CD4-positive, alpha-beta T cell treated with Interleukin-4 for 1 hour (primary cell): ENCODE results near the gene MEAK7.

ENCODE experiments used
- DNase-seq, 2 donors: peaks; one replicate each; pipeline ENCODE4 v3.0.0-alpha.2; 2020 to 2022

The MEAK7 gene, protein sequence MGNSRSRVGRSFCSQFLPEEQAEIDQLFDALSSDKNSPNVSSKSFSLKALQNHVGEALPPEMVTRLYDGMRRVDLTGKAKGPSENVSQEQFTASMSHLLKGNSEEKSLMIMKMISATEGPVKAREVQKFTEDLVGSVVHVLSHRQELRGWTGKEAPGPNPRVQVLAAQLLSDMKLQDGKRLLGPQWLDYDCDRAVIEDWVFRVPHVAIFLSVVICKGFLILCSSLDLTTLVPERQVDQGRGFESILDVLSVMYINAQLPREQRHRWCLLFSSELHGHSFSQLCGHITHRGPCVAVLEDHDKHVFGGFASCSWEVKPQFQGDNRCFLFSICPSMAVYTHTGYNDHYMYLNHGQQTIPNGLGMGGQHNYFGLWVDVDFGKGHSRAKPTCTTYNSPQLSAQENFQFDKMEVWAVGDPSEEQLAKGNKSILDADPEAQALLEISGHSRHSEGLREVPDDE

DNA sequence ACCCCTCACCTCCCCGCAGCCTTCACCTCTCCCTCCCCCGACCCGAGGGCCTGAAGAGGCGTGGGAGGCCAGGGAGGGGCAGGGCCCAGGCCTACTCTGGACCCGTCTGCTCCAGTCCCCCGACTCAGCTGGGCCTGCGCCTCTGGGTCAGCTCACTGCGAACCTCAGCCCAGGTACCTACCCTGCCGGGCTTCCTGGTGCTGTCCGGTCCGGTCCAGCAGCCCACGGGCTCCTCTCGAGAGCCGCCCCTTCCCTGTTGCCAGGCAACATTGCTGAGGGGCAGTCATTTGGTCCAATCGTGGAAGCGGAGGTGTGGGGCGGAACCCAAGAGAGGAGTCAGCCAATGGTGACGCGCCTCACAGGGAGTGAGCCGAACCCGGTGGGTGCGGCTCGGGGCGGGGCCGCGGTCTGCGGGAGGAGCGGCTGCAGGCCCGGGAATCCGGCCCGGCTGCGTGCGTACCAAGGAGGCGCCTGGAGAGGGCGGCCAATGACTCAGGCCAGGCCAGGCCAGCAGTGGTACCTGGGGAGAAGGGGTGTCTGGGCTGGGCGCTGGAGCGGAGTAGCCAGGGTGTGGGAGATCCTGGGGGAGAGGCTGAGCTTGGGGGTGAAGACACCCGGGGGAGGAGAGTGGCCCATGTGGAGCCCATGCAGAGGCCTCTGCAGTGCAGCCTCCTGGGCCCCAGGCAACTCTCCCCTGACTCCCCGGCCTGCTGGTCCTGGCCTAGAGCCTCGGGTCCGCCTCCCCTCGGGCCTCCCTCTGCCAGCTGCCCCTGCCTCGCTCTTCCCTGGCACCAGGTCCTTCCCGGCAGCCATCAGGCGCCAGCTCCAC is at the start of gene MEAK7:
Gene MEAK7 (minus strand): TSS at position 240 of the 829 bp plus-strand sequence. CDS start 6,573 bp downstream, outside the sequence.
- DNase-seq: peak; percentile 96 to 98

DNA sequence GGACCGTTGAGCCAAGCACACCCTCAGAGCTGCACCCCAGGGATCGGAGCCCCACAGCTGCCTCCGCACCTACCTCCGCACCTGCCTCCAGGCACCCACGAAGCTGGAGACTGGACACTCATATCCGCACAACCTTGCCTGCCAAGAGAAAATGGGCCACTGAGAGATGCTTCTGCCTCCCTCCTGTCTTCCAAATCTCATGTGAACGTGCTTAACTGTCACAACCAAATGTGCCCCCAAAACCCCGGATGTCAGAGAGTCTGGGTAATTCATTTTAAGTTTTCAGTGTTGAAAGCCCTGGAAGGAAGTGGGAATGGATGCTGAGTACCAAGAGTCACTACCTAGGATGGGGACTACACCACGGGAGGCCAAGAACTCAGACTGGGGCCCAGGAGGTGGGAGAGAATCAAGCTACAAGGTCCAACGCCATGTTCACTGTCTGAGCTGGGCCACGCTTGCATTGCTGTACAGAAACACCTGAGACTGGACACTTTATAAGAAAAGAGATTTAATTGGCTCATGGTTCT is 49.5 kb upstream of the MEAK7 start:
- DNase-seq: peak; percentile 40 to 71

DNA sequence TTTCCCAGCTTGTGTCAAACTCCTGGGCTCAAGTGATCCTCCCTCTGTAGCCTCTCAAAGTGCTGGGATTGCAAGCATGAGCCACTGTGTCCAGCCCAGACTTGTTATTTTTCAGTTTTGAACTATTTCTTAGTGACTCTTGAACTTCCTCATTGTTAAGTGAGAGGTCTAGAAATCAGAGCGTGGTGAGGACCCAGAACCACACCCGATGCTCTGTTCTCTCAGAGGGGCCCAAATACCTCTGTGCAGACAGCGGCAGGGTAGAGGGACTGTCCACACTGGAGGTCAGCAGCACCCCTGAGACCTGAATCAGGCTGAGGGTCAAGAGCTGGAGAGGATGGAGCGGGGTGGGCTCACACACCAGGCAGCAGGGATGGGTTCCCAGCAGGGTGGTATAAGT is 47.7 kb upstream of the MEAK7 start:
- no peak for DNase-seq

DNA sequence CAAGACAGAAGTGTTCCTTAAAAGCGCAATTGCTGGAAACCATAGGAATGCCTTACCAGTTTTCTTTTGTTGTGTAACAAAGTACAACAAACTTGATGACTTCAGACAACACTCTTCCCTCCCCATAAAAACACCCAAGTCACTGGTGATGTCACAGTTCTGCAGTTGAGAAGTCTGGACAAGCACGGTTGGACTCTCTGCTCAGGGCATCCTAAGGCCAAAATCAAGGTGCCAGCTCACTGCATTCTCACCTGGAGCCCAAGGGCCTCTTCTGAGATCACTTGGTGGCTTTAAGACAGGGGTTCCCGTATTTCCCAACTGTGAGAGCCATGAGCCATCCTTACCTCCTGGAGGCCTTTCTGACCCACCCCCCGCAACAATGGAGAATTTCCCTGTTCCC is 45.6 kb upstream of the MEAK7 start:
- peak in 1 of 2 donors; percentile 20 for DNase-seq

DNA sequence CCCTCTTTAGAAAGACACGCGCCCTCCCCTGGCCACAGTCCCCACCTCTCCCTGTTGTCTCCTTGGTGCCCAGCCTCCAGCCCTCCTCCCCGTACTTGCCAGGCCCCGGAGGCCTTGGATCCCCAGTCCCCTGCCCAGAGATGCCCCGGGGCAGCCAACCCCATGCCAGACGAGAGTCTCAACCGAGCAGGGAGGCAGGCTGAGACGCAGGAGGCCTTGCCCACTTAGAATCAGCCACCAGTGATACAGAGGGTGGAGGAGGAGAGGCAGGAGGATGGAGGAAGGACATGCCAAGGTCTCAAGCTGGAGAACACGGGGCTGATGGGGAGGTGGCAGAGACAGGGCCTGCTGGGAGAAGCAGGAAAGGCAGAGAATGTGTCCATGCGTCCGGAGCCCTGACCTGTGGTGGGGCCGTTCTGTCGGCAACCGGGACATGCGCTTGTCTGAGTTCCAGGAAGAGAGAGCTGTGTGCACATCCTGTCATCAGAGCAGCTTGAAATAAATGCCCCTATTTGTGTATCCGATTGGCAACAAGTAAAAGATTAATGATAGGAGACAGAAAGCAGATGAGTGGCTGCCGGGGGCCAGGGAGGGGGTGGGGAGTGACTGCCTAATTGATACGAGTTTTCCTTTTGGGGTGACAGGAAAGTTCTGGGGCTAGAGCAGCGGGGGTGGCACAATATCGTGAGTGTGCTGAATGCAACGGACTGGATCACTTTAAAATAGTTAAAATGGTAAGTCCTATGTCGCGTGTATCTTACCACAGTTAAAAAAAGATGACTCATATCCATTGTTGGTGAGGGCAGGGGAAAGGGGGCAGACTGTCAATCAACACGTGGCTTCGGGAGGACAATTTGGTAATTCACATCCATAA is 44.7 kb upstream of the MEAK7 start:
- DNase-seq: peak; percentile 35 to 77

DNA sequence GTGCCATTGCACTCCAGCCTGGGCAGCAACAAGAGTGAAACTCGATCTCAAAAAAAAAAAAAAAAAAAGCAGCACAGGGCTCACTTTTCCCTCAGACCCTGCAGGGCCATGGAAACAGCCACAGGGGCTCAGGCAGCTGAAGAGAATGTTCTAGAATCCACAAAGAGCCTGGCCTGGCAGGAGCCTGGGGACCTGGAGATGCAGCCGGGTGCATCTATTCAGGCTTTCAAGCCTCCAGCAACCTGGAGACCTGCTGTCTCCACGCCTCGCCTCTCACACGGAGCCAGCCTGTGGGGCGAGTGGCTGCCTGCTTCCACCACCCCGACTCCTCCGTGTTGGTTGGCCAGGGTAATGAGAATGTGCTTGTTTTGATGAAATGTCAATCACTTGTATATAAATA is 44.0 kb upstream of the MEAK7 start:
- peak in 1 of 2 donors; percentile 16 for DNase-seq

DNA sequence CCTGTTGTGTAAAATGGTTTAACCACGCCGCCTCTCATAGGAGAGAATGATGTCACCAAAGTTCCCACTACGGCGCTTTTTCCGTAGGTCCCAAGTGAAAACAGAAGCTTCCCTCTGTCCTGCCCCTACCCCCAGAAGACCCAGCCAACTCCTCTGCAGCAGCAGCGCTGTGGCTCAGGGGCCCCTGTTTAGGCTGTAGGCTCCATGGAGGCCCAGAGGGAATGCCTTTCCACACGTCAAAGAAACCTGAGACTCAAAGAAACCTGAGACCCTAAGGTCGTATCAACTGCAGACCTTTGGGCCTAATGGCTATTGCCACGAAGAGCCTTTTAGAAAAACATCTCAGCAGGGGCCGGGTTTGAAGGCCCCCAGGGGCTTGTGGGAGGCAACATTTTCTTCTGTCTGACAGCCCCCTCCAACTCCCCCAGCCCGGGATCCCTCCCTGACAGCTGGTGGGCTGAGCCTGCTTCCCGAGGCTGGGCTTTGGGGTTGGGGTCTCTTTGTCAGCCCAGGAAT is 43.1 kb upstream of the MEAK7 start:
- DNase-seq: no peak

DNA sequence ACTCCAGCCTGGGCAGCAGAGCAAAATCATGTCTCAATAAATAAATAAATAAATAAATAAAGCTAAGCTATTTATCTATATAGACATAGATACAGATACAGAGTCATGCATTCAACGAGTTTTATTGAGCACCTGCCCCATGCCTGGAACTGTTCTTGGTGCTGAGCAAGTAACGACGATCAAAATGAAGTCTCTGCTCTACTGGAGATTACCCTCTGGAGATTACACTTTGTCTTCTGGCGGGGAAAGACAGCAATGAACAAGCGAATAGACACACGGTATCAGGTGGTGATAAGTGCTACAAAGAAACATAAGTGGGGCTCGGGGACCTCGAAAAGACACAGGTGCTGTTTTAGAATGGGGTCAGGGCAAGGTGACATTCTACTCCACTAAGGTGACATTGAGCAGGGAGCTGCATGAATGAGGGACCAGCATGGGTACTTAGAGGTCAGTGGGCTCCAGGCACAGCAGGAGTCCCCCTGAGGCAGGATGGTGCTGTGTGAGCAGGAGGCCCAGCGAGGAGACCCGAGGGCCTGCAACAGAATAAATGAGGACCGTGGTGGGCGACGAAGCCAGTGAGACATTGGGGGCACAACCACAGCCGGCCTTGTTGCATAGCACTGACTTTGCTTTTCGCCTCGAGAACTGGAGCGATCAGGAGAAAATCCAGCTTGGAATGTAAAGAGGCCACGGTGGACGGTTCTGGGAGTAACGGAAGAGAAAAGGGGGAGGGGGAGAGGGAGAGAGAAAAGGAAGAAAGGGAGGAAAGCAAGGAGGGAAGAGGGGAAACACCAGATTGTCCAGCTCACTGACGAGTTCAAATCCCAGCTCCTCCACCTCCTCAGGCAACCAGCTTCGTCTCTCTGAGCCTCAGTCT is 42.4 kb upstream of the MEAK7 start:
- DNase-seq: no peak

DNA sequence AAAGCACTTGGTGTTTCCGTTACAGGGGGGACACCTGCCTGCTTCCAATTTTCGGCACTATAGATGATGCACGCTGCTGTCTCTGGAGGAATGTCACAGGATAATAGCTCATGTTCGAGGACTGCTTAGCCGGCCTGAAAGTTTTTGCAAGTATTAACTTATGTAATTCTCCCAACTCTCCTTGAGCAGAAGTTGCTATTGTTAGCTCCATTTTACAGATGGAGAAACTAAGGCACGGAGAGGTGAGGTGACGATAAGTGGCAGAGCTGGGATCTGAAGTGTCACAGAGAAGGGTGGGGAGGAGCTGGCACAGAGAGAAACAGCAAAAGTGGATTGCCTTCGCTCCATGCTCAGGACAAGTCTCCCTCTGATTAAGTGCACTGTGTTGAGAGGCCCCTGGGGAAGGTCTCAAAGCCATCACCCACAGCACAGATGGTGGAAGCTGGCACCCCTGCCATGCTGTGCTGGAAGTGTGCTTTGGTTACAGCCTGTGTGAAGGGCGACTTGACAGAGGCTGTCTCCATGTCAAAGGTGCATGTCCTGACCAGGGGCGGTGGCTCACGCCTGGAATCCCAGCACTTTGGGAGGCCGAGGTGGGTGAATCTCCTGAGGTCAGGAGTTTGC is 40.8 kb upstream of the MEAK7 start:
- no peak for DNase-seq

DNA sequence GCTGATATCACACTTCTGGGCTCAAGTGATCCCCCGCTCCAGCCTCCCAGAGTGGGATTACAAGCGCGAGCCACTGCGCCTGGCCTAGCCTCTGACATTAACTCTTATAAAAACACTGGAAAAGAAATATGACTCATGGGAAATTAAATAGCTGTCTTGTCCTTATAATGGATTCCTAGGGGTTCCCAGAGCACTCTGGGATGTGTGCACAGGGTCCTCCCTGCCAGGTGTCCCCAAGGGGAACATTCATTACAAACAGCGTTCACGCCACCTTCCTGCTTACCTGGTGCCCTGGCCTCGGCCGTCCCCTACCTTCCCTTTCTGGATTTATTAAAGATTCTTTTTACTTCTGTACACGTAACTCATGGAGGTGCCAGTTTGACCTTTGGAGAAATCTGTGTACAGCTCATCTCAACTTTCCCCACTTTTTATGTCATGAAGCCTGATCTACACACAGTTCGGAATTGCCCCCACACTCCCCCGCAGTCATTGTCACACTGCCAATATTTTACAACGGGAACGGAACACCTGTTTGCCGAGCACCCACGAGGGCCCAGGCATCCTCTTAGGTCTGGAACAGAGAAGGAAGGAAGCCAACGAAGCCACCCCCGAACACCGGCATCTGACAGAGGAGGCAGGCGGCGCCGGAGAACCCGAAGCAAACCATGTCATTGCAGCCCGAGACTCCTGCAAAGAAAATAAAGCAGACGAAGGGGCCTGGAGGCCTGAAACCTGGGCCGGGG is 39.7 kb upstream of the MEAK7 start:
- DNase-seq: no peak

DNA sequence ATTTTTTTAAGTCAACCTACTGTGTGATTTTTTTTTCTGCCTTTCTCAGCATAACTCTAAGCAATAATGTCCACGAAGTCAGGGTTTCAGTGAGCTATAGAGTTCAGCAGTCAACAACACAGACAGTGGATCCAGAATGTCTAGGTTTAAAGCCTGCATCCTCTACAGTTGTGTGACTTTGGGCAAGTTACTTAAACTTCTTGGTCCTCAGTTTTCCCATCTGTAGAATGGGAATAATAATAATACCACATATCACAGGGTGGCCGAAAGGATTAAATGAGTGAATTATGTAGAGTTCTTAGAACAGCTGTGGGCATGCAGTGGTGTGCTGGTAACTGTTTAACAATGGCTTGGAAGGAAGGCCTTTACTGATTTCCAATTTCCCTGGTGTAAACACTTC is 38.8 kb upstream of the MEAK7 start:
- DNase-seq: no peak

DNA sequence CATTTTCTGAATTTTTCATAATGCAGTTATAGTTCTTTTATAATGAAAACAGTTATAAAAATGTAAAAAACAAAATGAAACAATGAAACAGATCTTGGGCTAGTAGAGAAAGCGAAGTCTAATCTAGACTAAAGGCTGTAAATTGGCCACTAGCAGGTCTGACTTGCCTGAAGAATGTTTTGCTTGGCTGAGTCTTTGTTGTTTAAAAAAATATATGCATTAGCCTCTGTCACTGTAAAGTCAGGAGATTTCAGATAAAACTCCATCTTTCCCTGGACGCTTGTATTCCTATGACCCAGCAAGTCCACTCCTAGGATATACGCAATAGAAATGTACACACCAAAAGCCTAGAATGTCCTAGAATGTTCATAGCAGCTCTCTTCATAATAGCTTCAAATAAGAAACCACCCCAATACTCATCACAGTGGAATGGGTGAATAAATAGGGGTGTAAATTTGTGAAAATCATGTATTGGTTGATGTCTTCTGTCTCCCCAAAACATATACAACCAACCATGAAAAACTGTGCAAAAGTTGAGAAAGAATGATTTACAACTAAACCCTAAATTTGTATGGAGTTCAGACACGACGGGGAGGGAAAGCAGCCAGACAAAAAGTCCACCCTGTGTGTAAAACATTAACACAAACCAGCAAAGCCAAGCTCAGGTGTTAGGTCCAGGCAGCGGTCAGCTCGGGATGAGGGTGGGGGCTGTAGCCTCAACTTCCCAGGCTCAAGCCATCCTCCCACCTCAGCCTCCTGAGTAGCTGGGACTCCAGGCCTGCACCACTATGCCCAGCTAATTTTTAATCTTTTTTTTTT is 37.7 kb upstream of the MEAK7 start:
- no peak for DNase-seq

DNA sequence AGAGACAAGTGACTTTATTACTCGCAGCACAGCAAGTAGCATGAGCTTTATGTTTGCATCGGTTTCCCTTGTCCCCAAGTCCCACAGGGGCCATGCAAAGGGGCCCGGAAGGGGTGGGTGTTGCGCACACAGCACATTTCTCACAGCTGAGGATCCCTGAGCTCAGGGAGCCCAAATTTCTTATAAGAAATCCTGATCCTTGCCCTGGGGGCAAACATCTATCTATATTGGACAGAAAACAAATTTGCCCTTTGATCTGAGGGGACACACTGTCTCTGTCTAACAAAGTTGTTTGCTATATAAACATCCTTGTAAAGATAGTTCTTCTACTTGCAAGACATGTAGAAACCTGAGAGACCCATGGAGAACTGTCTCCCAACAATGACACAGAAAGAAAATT is 35.7 kb upstream of the MEAK7 start:
- DNase-seq: no peak

DNA sequence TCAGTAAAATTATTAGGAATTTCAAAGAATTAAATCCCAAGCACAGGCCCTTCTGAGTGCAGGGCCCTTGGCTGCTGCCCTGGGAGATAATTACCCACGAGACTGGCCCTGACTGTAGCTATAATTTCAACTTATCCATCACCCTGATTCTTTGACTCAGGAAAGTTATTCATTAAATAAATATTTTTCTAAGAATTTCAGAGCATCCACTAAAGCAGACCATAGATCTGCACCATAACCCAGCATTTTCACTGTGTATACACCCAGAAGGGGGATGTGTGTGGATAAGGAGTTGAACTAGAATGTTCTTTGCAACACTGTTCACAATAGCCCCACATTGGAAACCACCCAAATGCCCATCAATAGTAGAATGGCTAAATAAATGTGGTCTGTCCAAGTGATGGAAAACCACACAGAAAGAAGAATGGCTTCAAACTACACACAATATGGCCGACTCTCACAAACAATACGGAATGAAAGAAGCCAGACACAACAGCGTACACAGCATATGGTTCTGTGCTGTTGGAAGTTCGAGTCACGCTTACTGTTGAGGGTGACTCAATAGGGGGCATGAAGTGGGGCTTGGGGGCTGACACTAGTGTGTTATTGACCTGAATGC is 33.9 kb upstream of the MEAK7 start:
- DNase-seq: no peak

DNA sequence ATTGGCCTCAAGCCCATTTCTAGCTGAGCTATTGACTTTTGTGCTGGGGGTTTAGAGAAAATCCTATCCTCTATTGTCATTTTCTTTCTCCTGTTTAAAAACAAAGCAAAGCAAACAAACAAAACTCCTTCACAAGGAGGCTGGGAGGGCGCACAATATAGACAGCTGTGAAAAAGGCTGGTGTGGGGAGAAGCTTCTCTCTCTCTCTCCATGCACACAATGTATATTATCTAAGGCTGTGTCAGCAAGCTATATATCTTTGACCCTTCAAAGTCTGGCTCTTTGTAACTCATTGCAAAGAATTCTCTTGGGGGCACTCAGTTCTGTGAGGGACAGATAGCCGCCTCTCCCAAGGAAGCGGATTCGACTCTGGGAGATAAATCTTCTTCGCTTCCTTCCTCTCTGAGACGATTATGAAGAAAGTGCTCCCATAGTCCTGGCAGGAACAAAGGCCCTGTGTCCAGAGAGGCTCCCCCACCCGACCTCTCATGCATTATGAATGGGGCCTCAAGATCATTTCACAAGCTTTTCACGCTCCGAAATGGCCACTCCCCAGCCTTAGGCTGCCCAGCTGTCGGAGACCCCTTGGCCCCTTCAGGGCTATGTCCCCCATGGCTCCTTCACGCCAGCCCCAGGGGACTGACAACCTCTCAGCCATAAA is 33.2 kb upstream of the MEAK7 start:
- DNase-seq: no peak

DNA sequence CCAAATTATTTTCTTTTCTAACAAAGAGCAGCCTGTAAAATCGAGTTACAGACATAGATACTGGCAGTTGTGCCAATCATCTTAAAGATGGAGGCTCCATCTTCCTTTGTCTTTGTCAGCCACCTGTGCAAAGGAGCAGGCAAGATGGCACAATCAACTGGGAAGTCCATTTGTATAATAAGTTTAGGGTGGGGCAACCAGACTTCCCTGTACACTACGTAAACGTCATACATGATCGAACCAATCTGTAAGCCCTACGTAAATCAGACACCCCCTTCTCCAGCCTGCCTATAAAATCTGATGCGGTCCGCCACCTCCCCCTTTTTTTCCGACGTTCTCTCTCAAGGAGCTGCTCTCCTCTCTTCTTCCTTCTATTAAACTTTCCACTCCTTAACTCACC is 31.4 kb upstream of the MEAK7 start:
- no peak for DNase-seq

DNA sequence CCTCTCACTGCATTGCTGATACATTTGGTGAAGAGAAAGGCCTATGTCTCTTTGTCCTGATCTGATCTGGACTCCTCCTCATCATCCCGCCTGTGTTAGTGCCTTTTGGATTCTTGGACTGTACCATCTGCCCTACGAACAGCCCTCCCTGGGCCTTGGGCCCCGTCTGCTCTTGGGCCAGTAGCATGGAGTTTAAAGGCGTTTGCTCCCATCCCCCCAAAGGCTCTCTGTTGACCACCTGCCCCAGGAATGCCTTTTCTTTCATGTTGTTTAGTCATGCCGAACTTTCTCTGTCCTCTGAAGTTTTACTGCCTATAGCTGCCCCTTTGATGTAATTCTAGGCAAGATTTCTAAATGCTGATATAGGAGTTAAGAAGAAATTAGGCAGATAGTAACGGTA is 30.9 kb upstream of the MEAK7 start:
- no peak for DNase-seq

DNA sequence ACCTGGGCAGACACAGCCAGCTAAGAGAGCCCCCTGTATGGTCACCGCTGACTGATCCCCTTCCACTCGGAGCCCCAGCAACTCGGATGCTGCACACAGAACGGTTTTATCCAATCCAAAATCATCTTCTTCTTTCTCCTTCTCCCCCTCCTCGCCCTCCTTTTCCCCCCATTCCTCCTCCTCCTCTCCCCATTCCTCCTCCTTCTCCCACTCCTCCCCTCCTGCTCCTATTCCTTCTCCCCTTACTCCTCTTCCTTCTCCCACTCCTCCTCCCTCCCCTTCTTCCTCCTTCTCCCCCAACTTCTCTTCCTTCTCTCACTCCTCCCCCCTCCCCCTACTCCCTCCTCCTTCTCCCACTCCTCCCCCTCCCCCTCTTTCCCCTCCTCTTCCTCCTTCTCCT is 30.4 kb upstream of the MEAK7 start:
- no peak for DNase-seq
